CD14-positive monocyte (primary cell): ENCODE measurements around the gene PALM2AKAP2. TPM values are rescaled to one million over a fixed set of nuclear protein-coding genes. Genes with fewer than 3 reads are reported as not detected.

Experiments used
- DNase-seq, 3 donors: peaks; one replicate each; pipeline ENCODE4 v3.0.0-alpha.2; 2011 to 2022
- H2AFZ ChIP-seq: 2 replicates; pipeline ENCODE4 v1.6.0; 2012; ENCODE audit warnings: mild to moderate bottlenecking, low read depth, low read length, inconsistent platforms; ENCODE audit not compliant: insufficient read depth, poor library complexity, severe bottlenecking
- H3K27ac ChIP-seq, 2 donors: 1 replicate in 1 of 2; 2 replicates in 1 of 2; pipeline ENCODE4 v1.5.1; 2012 to 2013; ENCODE audit warnings: low read length in 2 of 2, control low read depth in 1 of 2, inconsistent platforms in 1 of 2, low read depth in 1 of 2, mild to moderate bottlenecking in 1 of 2
- H3K27me3 ChIP-seq, 2 donors: one replicate each; pipeline versions ENCODE4 v1.6.0 to v1.6.1; 2011 to 2013; ENCODE audit warnings: low read length in 2 of 2; ENCODE audit not compliant: control insufficient read depth in 2 of 2, insufficient read depth in 2 of 2
- H3K36me3 ChIP-seq, 2 donors: replicated peaks in 1 of 2; 1 replicate in 1 of 2; 2 replicates in 1 of 2; pipeline versions ENCODE4 v1.5.1 to v1.6.1; 2012 to 2013; ENCODE audit warnings: low read length in 2 of 2, control low read depth in 1 of 2, inconsistent platforms in 1 of 2, mild to moderate bottlenecking in 1 of 2; ENCODE audit not compliant: insufficient read depth in 2 of 2, control insufficient read depth in 1 of 2
- H3K4me1 ChIP-seq, 2 donors: 1 replicate in 1 of 2; 2 replicates in 1 of 2; pipeline versions ENCODE4 v1.5.1 to v1.6.1; 2012 to 2013; ENCODE audit warnings: low read length in 2 of 2, control low read depth in 1 of 2, inconsistent platforms in 1 of 2, mild to moderate bottlenecking in 1 of 2, moderate library complexity in 1 of 2; ENCODE audit not compliant: insufficient read depth in 2 of 2, control insufficient read depth in 1 of 2
- H3K4me2 ChIP-seq: replicated peaks from 2 replicates; pipeline ENCODE3; 2012; ENCODE audit warnings: low read length, moderate library complexity, mild to moderate bottlenecking; ENCODE audit not compliant: poor library complexity, severe bottlenecking; ENCODE audit errors: extremely low read depth
- H3K4me3 ChIP-seq, 3 experiments: fragments of 200-600 bp in 1 of 3; sonication (generic) in 1 of 3; replicated peaks in 1 of 3; 1 replicate in 2 of 3; 2 replicates in 1 of 3; pipeline ENCODE4 v1.5.1; 2011 to 2013; ENCODE audit warnings: low read length in 3 of 3, mild to moderate bottlenecking in 3 of 3, control low read depth in 2 of 3, low read depth in 2 of 3, inconsistent platforms in 1 of 3, moderate library complexity in 1 of 3
- H3K79me2 ChIP-seq: 2 replicates; pipeline ENCODE4 v1.6.0; 2012; ENCODE audit warnings: mild to moderate bottlenecking, control low read depth, inconsistent platforms, low read length, moderate library complexity; ENCODE audit not compliant: insufficient read depth
- H3K9ac ChIP-seq: 2 replicates; pipeline ENCODE4 v1.6.0; 2017; ENCODE audit warnings: low read length, mild to moderate bottlenecking; ENCODE audit not compliant: insufficient read depth, poor library complexity, severe bottlenecking
- H3K9me3 ChIP-seq, 2 donors: replicated peaks in 1 of 2; 1 replicate in 1 of 2; 2 replicates in 1 of 2; pipeline versions ENCODE4 v1.5.1 to v1.6.1; 2012 to 2013; ENCODE audit warnings: low read length in 2 of 2, control low read depth in 1 of 2; ENCODE audit not compliant: control insufficient read depth in 1 of 2, insufficient read depth in 1 of 2
- H4K20me1 ChIP-seq: 2 replicates; pipeline ENCODE4 v1.6.0; 2012; ENCODE audit warnings: mild to moderate bottlenecking, low read length, control low read depth, moderate library complexity; ENCODE audit not compliant: insufficient read depth
- H3K27ac Mint-ChIP-seq, 7 donors: one replicate each; pipeline ENCODE4 v1.8.0; 2020; ENCODE audit warnings: mild to moderate bottlenecking in 7 of 7, mixed read lengths in 7 of 7, moderate library complexity in 6 of 7, inconsistent platforms in 2 of 7
- H3K27me3 Mint-ChIP-seq, 3 donors: one replicate each; pipeline ENCODE4 v1.8.0; 2021 to 2022; ENCODE audit warnings: low read depth in 3 of 3, mild to moderate bottlenecking in 3 of 3, mixed read lengths in 3 of 3, moderate library complexity in 3 of 3, inconsistent platforms in 1 of 3
- H3K36me3 Mint-ChIP-seq, 2 donors: one replicate each; pipeline ENCODE4 v1.8.0; 2020; ENCODE audit warnings: mixed read lengths in 2 of 2, inconsistent platforms in 1 of 2, mild to moderate bottlenecking in 1 of 2
- H3K4me1 Mint-ChIP-seq: one replicate; pipeline ENCODE4 v1.8.0; 2020; ENCODE audit warnings: mild to moderate bottlenecking, mixed read lengths
- H3K4me3 Mint-ChIP-seq, 2 donors: one replicate each; pipeline ENCODE4 v1.8.0; 2020; ENCODE audit warnings: mild to moderate bottlenecking in 2 of 2, mixed read lengths in 2 of 2, moderate library complexity in 1 of 2
- H3K9me3 Mint-ChIP-seq, 7 donors: one replicate each; pipeline ENCODE4 v1.8.0; 2020 to 2022; ENCODE audit warnings: mixed read lengths in 7 of 7, mild to moderate bottlenecking in 6 of 7, moderate library complexity in 6 of 7, inconsistent platforms in 2 of 7
- WGBS: methylation state at CpG from one replicate; pipeline ENCODE4 v1.1.5; 2013; ENCODE audit warnings: missing lambda C conversion rate; ENCODE audit not compliant: insufficient coverage; 5-methylcytosine and 5-hydroxymethylcytosine counted together
- intact Hi-C, 2 donors: fragments of 100-400 bp; cut with micrococcal nuclease; formaldehyde crosslinking; loops; one replicate each; pipeline versions ENCODE4 v1.15.0 to v1.15.1; 2023
- polyA plus RNA-seq, 3 donors: library from polyadenylated mRNA; depleted of rRNA in 1 of 3; unstranded in 2 of 3; stranded (reverse) in 1 of 3; fragments of 300-500 nt in 2 of 3; fragments of >200 nt in 1 of 3; fragmentation: Illumina TruSeq in 2 of 3; gene quantifications; 1 replicate in 2 of 3; 2 replicates in 1 of 3; pipeline ENCODE4 v1.2.3, GENCODE V29; 2012 to 2021
- TF ChIP-seq, protein P1 (sequence below): fragments of 200-600 bp; IDR thresholded peaks from one replicate; pipeline ENCODE4 v1.8.0; 2022; ENCODE audit warnings: antibody characterized with exemption, mild to moderate bottlenecking

The PALM2AKAP2 gene
- polyA plus RNA-seq, 3 donors: not detected

DNA sequence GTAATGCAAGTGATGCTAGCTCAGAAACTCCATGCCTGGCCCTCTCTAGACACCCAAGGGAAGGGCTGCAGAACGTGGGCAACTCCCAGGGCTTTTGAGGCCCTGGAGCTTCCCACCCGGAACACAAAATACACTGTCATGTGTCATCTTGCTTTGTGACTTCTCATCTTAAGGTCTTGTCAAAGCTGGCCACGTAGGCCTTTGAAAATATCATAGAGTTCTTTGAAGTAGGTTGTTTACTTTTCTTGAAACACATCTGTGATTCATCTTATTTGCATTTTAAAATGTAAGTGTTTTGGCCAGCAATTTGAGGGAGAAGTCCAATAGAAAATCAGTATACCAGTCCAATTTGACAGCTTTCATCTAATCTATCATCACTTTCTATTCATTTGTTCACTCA lies 40.2 kb upstream of the PALM2AKAP2 start:
- no peak for DNase-seq
- H4K20me1 ChIP-seq: no peaks in the 10 kb centered on the region
- peaks cover 8 to 10% of the 10 kb centered on the region in 2 donors for H3K27me3 ChIP-seq
- Mint-ChIP-seq H3K27ac (no peak overlapping the region), H3K36me3 (no peaks in the 10 kb centered on the region), H3K27me3 (peaks cover 7 to 18% (median 8%) of the 10 kb centered on the region in 3 donors), H3K4me1 (no peaks in the 10 kb centered on the region), H3K9me3 (peaks cover 0 to 3% (median 2%) of the 10 kb centered on the region in 7 donors), H3K4me3 (no peak overlapping the region)
- TF ChIP-seq, protein P1, sequence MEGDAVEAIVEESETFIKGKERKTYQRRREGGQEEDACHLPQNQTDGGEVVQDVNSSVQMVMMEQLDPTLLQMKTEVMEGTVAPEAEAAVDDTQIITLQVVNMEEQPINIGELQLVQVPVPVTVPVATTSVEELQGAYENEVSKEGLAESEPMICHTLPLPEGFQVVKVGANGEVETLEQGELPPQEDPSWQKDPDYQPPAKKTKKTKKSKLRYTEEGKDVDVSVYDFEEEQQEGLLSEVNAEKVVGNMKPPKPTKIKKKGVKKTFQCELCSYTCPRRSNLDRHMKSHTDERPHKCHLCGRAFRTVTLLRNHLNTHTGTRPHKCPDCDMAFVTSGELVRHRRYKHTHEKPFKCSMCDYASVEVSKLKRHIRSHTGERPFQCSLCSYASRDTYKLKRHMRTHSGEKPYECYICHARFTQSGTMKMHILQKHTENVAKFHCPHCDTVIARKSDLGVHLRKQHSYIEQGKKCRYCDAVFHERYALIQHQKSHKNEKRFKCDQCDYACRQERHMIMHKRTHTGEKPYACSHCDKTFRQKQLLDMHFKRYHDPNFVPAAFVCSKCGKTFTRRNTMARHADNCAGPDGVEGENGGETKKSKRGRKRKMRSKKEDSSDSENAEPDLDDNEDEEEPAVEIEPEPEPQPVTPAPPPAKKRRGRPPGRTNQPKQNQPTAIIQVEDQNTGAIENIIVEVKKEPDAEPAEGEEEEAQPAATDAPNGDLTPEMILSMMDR: no peak
- H3K36me3 ChIP-seq: no peaks in the 10 kb centered on the region
- WGBS: 50% methylated on average over 1 of the region's 3 CpGs
- H3K4me1 ChIP-seq: no peaks in the 10 kb centered on the region
- no peaks in the 10 kb centered on the region for H3K79me2 ChIP-seq
- H3K9me3 ChIP-seq: no peaks in the 10 kb centered on the region
- intact Hi-C loops: no loop called here
- no peak overlapping the region for H3K4me2 ChIP-seq
- H2AFZ ChIP-seq: no peak overlapping the region
- H3K27ac ChIP-seq: no peak overlapping the region
- no peak overlapping the region for H3K4me3 ChIP-seq
- H3K9ac ChIP-seq: no peak overlapping the region

DNA sequence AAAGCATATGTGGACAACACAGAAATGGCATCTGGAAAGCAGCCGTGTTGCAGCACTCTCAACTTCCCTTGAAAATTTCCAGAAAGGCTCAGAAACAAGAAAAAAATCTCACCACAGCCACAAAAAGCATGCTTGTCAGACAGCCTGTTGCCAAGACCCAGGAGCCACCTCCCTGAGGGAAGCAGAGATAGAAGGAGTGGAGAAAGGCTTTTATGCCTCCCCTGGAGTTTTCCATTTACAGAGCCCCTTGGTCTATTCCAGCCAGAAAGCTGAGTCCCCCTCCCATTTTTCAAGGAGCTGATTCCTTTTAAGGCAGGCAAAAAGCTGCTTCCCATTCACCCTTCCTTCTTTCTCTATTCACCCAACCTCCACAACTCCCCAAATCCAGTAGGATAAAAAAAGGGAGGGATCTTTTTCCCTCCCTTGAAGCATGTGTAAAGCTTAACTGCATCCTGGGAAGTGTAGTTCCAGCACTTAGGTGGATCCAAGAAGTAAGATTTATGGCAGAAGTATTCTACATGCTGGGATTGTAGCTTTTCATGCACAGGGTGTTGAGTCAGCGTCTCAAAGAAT lies 37.1 kb upstream of the PALM2AKAP2 start:
- H3K27ac Mint-ChIP-seq: no peak overlapping the region
- Histone ChIP-seq H3K27ac (no peak overlapping the region), H2AFZ (no peak overlapping the region), H3K27me3 (peaks cover 16 to 19% of the 10 kb centered on the region in 2 donors), H3K4me3 (no peak overlapping the region), H3K9ac (no peak overlapping the region), H3K9me3 (no peaks in the 10 kb centered on the region), H3K79me2 (no peaks in the 10 kb centered on the region), H4K20me1 (no peaks in the 10 kb centered on the region), H3K36me3 (no peaks in the 10 kb centered on the region), H3K4me1 (no peaks in the 10 kb centered on the region), H3K4me2 (no peak overlapping the region)
- H3K27me3 Mint-ChIP-seq: peaks cover 10 to 33% (median 12%) of the 10 kb centered on the region in 3 donors
- intact Hi-C loops: no loop called here
- WGBS: 40% methylated on average over 1 of the region's 2 CpGs
- H3K4me3 Mint-ChIP-seq: no peak overlapping the region
- no peaks in the 10 kb centered on the region for H3K4me1 Mint-ChIP-seq
- no peak for DNase-seq
- TF ChIP-seq, protein P1: no peak
- H3K9me3 Mint-ChIP-seq: no peaks in the 10 kb centered on the region
- no peaks in the 10 kb centered on the region for H3K36me3 Mint-ChIP-seq
